Endothelial cell of umbilical vein (primary cell): ENCODE measurements around the gene RAD51B. TPM values are rescaled to one million over a fixed set of nuclear protein-coding genes. Genes with fewer than 3 reads are reported as not detected.

Experiments
- BruUV-seq: library from RNA; stranded (reverse); fragments of 400-500 nt; replicated peaks from 2 replicates; lab custom pipeline; 2021; lab: Mats Ljungman, UMichigan
- CTCF ChIA-PET: fragments of 300-600, 350-600 bp; sonication (Branson Sonifier 250); formaldehyde crosslinking; loops from one replicate; lab custom pipeline; 2021; ENCODE audit warnings: antibody characterized with exemption, inconsistent platforms; lab: Charles Lee
- POLR2A ChIA-PET: fragments of 300-600, 350-600 bp; sonication (Branson Sonifier 250); formaldehyde crosslinking; loops from one replicate; lab custom pipeline; 2021; ENCODE audit warnings: antibody characterized with exemption, inconsistent platforms; lab: Charles Lee
- DNase-seq: peaks from one replicate; pipeline ENCODE4 v3.0.0-alpha.2; 2011; ENCODE audit warnings: low read depth, low spot score
- FAIRE-seq: peaks from 2 replicates; lab custom pipeline; 2011; peaks lifted over from hg19 to GRCh38; lab: Jason Lieb, UNC
- H2AFZ ChIP-seq: 2 replicates; pipeline ENCODE4 v1.6.0; 2012; ENCODE audit warnings: low read depth, low read length, control low read depth, inconsistent platforms
- H3K27ac ChIP-seq: 2 replicates; pipeline ENCODE4 v1.5.1; 2011; ENCODE audit warnings: low read depth, mild to moderate bottlenecking, control low read depth, low read length, moderate library complexity; ENCODE audit not compliant: insufficient read depth
- H3K27me3 ChIP-seq, 2 experiments: 2 replicates each; pipeline versions ENCODE4 v1.6.0 to v1.6.1; 2011; ENCODE audit warnings: low read length in 2 of 2, mixed read lengths in 1 of 2; ENCODE audit not compliant: control insufficient read depth in 2 of 2, insufficient read depth in 2 of 2
- H3K36me3 ChIP-seq, 2 experiments: 2 replicates in 1 of 2; 3 replicates in 1 of 2; pipeline ENCODE4 v1.5.1; 2011; ENCODE audit warnings: low read length in 2 of 2, mild to moderate bottlenecking in 1 of 2, moderate library complexity in 1 of 2; ENCODE audit not compliant: control insufficient read depth in 2 of 2, insufficient read depth in 2 of 2; ENCODE audit errors: extremely low read depth in 1 of 2
- H3K4me1 ChIP-seq: 3 replicates; pipeline ENCODE4 v1.5.1; 2011; ENCODE audit warnings: mild to moderate bottlenecking, low read length; ENCODE audit not compliant: control insufficient read depth, insufficient read depth; ENCODE audit errors: extremely low read depth
- H3K4me2 ChIP-seq: 2 replicates; pipeline ENCODE4 v1.6.1; 2011; ENCODE audit warnings: low read length, control low read depth, mixed read lengths; ENCODE audit not compliant: insufficient read depth
- H3K4me3 ChIP-seq, 3 experiments: fragments of 200-600 bp in 1 of 3; sonication (generic), shearing (Covaris generic) in 1 of 3; replicated peaks in 1 of 3; 2 replicates each; pipeline ENCODE4 v1.5.1; 2011 to 2016; ENCODE audit warnings: control low read depth in 3 of 3, low read length in 3 of 3, mild to moderate bottlenecking in 2 of 3, inconsistent platforms in 1 of 3, low read depth in 1 of 3, moderate library complexity in 1 of 3; ENCODE audit not compliant: insufficient read depth in 1 of 3
- H3K79me2 ChIP-seq: 2 replicates; pipeline ENCODE4 v1.6.0; 2012; ENCODE audit warnings: low read length, inconsistent platforms; ENCODE audit not compliant: control insufficient read depth, insufficient read depth
- H3K9ac ChIP-seq: replicated peaks from 2 replicates; pipeline ENCODE3; 2011; ENCODE audit warnings: low read length, control low read depth; ENCODE audit not compliant: insufficient read depth; ENCODE audit errors: extremely low read depth
- H3K9me1 ChIP-seq: replicated peaks from 3 replicates; pipeline ENCODE4 v1.6.0; 2011; ENCODE audit warnings: mild to moderate bottlenecking, low read length; ENCODE audit not compliant: control insufficient read depth, insufficient read depth; ENCODE audit errors: extremely low read depth
- H3K9me3 ChIP-seq: replicated peaks from 2 replicates; pipeline ENCODE4 v1.5.1; 2012; ENCODE audit warnings: low read length, inconsistent platforms; ENCODE audit not compliant: control insufficient read depth, insufficient read depth
- H4K20me1 ChIP-seq: replicated peaks from 2 replicates; pipeline ENCODE3; 2011; ENCODE audit warnings: mild to moderate bottlenecking, low read length; ENCODE audit not compliant: control insufficient read depth, insufficient read depth; ENCODE audit errors: extremely low read depth
- CTCF ChIP-seq, 2 donors: IDR thresholded peaks; 1 replicate in 1 of 2; 2 replicates in 1 of 2; pipeline ENCODE4 v1.5.1; 2011; ENCODE audit warnings: low read length in 2 of 2, mild to moderate bottlenecking in 2 of 2, moderate library complexity in 2 of 2, control low read depth in 1 of 2, inconsistent platforms in 1 of 2, low read depth in 1 of 2; ENCODE audit not compliant: insufficient read depth in 1 of 2; ENCODE audit errors: extremely low read depth in 1 of 2
- EZH2 ChIP-seq: IDR thresholded peaks from 2 replicates; pipeline ENCODE4 v1.6.1; 2012; ENCODE audit warnings: borderline replicate concordance, low read depth, mild to moderate bottlenecking, moderate library complexity, low read length, inconsistent platforms; ENCODE audit not compliant: severe bottlenecking
- FOS ChIP-seq: IDR thresholded peaks from 2 replicates; pipeline ENCODE4 v1.6.1; 2011; ENCODE audit warnings: mild to moderate bottlenecking, low read length, moderate library complexity, borderline replicate concordance; ENCODE audit not compliant: insufficient read depth
- GATA2 ChIP-seq: IDR thresholded peaks from 2 replicates; pipeline ENCODE4 v1.7.0; 2011; ENCODE audit warnings: low read depth, mild to moderate bottlenecking, moderate library complexity, mixed read lengths, low read length; ENCODE audit not compliant: insufficient read length, insufficient read depth
- JUN ChIP-seq: IDR thresholded peaks from 2 replicates; pipeline ENCODE4 v1.6.1; 2011; ENCODE audit warnings: borderline replicate concordance, low read depth; ENCODE audit not compliant: insufficient read length, insufficient read depth
- MAX ChIP-seq: IDR thresholded peaks from 2 replicates; pipeline ENCODE4 v1.6.1; 2011; ENCODE audit not compliant: insufficient read depth, insufficient read length
- MYC ChIP-seq: IDR thresholded peaks from one replicate; pipeline ENCODE4 v1.6.1; 2011; ENCODE audit warnings: mild to moderate bottlenecking, low read depth, low read length
- POLR2A ChIP-seq: IDR thresholded peaks from 2 replicates; pipeline ENCODE4 v1.6.1; 2012; ENCODE audit warnings: low read depth, mild to moderate bottlenecking, control low read depth, low read length
- POLR2AphosphoS5 ChIP-seq: IDR thresholded peaks from 2 replicates; pipeline ENCODE4 v1.6.1; 2012; ENCODE audit warnings: low read depth, mild to moderate bottlenecking, control low read depth, low read length, moderate library complexity; ENCODE audit not compliant: insufficient read depth
- dilution Hi-C: fragments of 300-500 bp; cut with MboI; formaldehyde crosslinking; loops from one replicate; pipeline ENCODE4 v1.15.0; 2019; ENCODE audit warnings: low sequenced_read_pairs; ENCODE audit not compliant: extremely low pct_ligation_motif_present
- intact Hi-C: fragments of 100-400 bp; cut with micrococcal nuclease; formaldehyde crosslinking; loops from one replicate; pipeline ENCODE4 v1.10.0; 2022
- polyA plus RNA-seq, 4 experiments: library from polyadenylated mRNA; depleted of rRNA in 3 of 4; stranded (reverse) in 3 of 4; unstranded in 1 of 4; fragments of >200 nt; gene quantifications; 2 replicates each; pipeline versions ENCODE4 v1.2.1 to v1.2.3, GENCODE V29; 2011 to 2012; ENCODE audit warnings: missing spikeins in 1 of 4
- total RNA-seq: library from RNA; stranded (reverse); gene quantifications from 2 replicates; pipeline ENCODE4 v1.2.3, GENCODE V29; 2021

The RAD51B gene
- total and polyA plus RNA-seq, 2 donors (not counting 3 experiments of a cell fraction or from before 2014, with no cell fraction given): 3.9 to 19.0 TPM

- Histone ChIP-seq H3K4me1 (no peaks in the 10 kb centered on the region), H3K27ac (no peak overlapping the region), H3K36me3 (no peaks in the 10 kb centered on the region), H3K9ac (no peak overlapping the region), H3K9me3 (no peaks in the 10 kb centered on the region), H3K4me2 (no peak overlapping the region), H2AFZ (no peak overlapping the region), H4K20me1 (no peaks in the 10 kb centered on the region), H3K79me2 (no peaks in the 10 kb centered on the region), H3K27me3 (no peaks in the 10 kb centered on the region), H3K4me3 (no peak overlapping the region), H3K9me1 (no peaks in the 10 kb centered on the region)
- ChIA-PET CTCF (interaction anchor here (1.0 to 1.6 kb wide), 3 partner anchors 52 to 776 kb away, joined by 3 to 5 read pairs (median 3); no protein-coding TSS in a partner anchor), POLR2A (interaction anchor here (1.5 kb wide), 1 partner anchor 73 kb away, joined by 3 read pairs; the partner anchor contains the start of gene ZFP36L1)
- no TSS peak for BruUV-seq
- no peak for TF ChIP-seq POLR2AphosphoS5
- TF ChIP-seq FOS: peak; percentile 45
- peak; percentile 1 for TF ChIP-seq JUN
- no peak for DNase-seq
- no peak for FAIRE-seq
- dilution Hi-C loops: no loop called here
- intact Hi-C loops: no loop called here
Measured at GRCh38 chr14:68719634-68720384, 900.2 kb downstream of the RAD51B start.

GRCh38 chr14:68722186-68722585 is 902.6 kb downstream of the RAD51B start:
- dilution Hi-C loops: no loop called here
- Histone ChIP-seq H3K9me1 (no peaks in the 10 kb centered on the region), H3K27me3 (no peaks in the 10 kb centered on the region), H3K27ac (no peak overlapping the region), H4K20me1 (no peaks in the 10 kb centered on the region), H3K79me2 (no peaks in the 10 kb centered on the region), H3K36me3 (no peaks in the 10 kb centered on the region), H2AFZ (no peak overlapping the region), H3K4me1 (no peaks in the 10 kb centered on the region), H3K4me3 (no peak overlapping the region), H3K4me2 (no peak overlapping the region), H3K9ac (no peak overlapping the region), H3K9me3 (no peaks in the 10 kb centered on the region)
- ChIA-PET POLR2A (no interaction called here), CTCF (no interaction called here)
- DNase-seq (no peak), FAIRE-seq (no peak)
- TF ChIP-seq MAX (no peak), POLR2A (no peak), EZH2 (no peak), GATA2 (no peak), FOS (no peak), POLR2AphosphoS5 (no peak), JUN (no peak), MYC (no peak), CTCF (IDR thresholded peaks at IDR 0.05; ENCODE audit: extremely low read depth in 1 of 2, insufficient read depth in 1 of 2, low read depth in 1 of 2, low read length in 2 of 2) (no peak)
- BruUV-seq: no TSS peak
- intact Hi-C loops: no loop called here
